AML-193 (cell line): ENCODE measurements around the gene MRPL51.
"Not testable (repeated sequence)": the region's sequence is repeated elsewhere in the genome, so short reads cannot be mapped to it uniquely, and the experiment has no call there.

Source experiments
- DNase-seq, 2 experiments: peaks; one replicate each; lab custom pipeline; 2025; lab: John Stamatoyannopoulos, UW

MRPL51 gene

DNA sequence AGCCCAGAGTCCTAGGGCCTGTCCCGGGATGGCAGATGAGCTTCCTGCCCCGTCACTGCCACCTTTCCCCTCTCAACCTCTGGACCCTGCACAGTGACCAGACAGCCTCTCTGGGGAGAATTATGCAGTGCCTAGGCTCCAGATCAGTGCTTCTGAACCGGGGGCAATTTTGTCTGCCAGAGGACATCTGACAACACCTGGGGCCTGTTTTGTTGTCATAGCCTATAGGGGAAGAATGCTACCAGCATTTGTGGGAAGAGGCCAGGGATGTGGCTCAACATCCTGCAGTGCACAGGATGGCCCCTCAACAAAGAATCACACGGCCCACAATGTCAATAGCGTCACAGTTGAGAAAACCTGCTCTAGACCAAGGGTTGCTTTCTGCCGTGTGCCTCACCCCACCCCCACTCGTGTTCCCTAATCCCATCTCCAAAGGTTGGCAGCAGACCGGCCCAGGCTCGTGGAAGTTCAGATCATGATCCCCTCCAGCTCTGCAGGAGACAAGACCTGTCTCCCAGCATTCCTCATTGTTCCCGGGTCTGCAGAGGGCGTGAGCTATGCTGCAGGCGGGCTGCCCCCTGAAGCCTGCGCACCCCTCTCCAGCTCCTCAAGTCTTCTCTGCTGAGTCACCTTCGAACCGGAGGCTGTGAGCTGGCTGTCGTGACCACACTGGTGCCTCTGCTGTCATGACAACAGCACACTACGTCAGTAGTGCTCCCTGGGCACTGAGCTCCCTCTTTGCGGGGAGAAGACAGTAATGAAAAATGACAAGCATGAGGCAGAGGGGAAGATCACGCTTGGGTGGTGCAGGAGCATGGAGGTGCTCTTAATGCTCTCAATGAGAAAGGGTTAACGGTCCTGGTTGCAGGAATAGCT is 39.2 kb upstream of the MRPL51 start:
- DNase-seq: peak; percentile 83 to 88

DNA sequence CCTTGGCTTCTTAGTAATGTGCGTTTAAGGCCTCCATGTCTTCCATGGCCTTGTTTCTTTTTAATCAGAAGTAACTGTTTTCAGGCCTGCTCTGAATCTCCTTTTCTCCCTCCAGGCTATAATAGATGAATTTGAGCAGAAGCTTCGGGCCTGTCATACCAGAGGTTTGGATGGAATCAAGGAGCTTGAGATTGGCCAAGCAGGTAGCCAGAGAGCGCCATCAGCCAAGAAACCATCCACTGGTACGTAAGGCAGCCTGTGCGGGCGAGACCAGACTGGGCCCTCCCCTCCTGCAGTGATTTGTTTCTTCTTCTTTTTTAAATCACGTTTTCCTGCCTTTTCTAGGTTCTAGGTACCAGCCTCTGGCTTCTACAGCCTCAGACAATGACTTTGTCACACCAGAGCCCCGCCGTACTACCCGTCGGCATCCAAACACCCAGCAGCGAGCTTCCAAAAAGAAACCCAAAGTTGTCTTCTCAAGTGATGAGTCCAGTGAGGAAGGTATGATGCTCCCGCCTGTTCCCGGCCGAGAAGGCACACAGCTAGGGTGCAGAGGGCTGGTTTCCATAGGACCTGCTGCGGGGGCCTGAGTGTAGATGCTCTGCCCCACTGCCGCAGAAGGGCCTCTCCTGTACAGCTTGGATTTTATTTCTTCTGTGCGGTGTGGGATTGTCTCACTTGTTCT is 37.7 kb upstream of the MRPL51 start:
- no peak for DNase-seq

DNA sequence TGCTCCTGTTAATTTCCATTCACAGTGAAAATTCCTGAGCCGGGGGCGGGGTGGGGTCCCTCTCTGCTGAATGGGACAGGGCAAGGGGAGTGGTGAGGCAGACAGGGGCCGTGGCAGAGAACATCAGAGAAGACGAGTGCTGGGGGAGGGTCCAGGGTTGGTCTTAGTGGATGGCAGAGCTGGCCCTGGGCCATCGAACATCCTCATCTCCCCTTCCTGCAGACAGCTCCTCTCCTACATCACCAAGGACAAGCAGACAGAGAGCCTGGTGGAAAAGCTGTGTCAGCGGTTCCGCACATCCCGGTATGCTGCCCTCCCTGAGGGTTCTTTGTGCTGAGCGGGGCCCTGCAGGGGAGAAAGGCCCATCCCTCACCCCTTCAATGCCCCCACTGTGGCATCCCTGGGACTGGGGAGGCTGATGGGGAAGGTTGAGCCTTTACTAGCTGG is 36.3 kb upstream of the MRPL51 start:
- no peak for DNase-seq

DNA sequence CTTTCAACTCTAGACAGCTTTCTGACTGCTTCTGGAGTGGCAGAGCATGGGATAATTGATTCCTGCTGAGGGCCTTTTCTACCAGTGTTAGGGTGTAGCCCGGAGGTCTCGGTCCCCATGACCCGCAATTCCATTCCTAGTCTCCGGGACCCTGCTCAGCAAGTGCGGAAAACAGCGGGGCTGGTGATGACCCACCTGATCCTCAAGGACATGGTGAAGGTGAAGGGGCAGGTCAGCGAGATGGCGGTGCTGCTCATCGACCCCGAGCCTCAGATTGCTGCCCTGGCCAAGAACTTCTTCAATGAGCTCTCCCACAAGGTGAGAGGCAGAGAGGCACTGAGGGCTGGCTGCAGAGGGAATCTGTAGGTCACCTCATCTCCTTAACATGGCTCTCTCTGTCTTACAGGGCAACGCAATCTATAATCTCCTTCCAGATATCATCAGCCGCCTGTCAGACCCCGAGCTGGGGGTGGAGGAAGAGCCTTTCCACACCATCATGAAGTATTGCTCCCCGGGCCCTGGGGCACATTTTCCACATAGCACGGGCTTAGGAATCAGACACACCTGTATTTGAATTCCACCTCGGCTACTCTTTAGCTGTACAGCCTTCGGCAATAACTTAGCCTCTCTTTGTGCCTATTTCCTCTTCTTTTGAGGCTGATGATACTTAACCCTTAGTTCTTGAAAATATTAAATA is 35.6 kb upstream of the MRPL51 start:
- DNase-seq: no peak

DNA sequence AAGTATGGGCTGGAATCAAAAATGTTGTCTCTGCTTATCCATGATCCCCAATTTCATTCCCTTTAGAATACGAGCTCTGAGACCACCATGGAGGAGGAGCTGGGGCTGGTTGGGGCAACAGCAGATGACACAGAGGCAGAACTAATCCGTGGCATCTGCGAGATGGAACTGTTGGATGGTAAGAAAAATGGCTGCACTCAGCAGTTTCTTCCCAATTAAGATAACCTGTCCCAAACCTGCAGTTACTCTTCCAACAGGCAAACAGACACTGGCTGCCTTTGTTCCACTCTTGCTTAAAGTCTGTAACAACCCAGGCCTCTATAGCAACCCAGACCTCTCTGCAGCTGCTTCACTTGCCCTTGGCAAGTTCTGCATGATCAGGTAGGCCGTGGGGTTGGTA is 34.6 kb upstream of the MRPL51 start:
- DNase-seq: no peak

DNA sequence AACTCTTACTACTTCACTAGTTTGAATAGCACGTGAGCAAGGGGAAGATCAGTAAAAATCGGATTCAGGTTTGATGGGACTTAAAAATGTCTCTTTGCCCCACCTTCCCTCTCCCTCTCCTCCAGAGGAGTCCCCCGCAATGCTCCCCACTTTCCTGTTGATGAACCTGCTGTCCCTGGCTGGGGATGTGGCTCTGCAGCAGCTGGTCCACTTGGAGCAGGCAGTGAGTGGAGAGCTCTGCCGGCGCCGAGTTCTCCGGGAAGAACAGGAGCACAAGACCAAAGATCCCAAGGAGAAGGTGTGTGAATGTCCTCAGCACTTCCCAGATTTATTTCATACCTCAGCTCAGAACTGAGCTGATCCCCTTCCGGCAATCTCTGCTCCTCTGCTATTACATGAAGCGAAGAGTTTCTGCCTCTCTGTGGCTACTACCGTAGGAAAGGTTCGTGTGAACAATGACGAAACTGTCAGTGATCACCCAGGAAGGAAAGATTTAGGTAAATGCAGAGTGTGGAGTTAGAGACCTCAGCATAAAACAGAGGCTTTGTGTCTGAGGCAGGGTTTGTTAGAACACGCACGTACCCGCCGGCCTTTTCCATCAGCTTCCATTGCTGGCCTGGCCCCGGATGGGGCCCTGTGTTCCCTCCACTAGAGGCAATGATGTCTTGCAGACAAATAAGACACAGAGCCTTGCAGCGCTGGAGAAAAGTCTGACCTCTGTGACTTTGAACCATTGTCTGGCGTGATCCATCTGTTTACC is 33.9 kb upstream of the MRPL51 start:
- no peak for DNase-seq

DNA sequence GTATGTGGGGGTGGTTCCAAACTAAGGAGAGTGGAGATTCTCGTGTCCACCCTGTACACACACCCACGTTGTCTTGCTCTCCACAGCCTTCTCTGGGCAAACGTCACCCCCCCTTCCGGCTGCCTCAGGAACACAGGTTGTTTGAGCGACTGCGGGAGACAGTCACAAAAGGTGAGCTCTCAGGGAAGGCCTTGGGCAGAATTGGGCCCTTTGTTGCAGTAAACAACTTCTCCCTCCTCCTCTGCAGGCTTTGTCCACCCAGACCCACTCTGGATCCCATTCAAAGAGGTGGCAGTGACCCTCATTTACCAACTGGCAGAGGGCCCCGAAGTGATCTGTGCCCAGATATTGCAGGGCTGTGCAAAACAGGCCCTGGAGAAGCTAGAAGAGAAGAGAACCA is 33.1 kb upstream of the MRPL51 start:
- no peak for DNase-seq

DNA sequence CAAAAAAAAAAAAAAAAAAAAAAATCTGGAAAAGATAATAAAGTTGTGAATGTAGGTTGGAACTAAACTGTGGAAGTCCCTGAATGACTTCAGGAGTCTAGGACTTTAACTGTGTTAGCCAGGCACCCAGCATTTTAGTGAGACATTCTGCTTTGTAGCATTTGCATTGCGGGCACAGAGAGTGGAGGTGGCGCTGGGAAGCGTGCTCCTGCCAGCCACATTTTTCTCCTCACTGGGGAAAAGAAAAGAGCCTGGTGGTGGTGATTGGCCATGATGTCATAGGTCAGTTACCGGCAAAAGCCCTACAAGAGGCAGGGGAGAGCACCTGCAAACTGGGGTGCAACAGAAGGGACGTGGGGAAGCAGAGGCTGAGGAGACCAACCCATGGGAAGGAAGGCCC is 31.6 kb upstream of the MRPL51 start:
- DNase-seq: no peak

DNA sequence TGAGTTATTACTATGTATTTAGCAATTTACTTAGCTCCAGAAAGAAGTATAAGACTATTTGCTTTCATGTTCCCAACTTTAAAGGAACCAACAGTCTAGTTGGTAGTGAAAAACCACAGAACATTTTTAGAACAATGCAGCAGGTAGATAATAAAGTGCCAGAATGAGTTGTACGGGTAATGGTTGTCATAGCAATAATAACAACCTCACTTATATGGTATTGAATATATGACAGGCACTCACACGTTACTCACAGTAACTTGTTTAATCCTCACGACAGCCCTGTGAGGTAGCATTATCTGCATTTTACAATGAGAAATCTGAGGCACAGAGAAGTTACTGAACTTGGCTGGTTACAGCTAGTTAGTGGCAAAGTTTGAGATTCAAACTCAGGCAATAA is 30.6 kb upstream of the MRPL51 start:
- no peak for DNase-seq

DNA sequence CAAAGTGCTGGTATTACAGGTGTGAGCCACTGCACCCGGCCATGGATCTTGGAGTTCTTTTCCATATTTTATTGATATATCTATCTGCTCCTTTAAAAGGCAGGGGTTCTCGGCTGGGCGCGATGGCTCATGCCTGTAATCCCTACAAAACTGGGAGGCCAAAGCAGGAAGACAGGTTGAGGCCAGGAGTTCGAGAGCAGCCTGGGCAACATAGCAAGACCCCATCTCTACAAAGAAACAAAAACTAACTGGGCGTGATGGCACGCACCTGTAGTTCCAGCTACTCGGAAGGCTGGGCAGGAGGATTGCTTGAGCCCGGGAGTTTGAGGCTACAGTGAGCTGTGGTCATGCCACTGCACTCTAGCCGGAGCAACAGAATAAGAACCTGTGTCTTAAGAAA is 29.1 kb upstream of the MRPL51 start:
- no peak for DNase-seq

DNA sequence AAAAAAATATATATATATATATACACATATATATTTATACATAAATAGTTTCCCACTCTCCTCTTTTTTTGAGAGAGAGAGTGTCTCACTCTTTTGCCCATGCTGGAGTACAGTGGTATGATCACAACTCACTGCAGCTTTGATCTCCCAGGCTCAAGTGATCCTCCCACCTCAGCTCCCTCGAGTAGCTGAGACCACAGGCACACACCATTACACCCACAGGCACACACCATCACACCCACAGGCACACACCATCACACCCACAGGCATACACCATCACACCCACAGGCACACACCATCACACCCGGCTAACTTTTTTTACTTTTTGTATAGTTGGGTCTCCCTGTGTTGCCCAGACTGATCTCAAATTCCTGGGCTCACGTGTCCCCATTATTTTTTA is 27.1 kb upstream of the MRPL51 start:
- no peak for DNase-seq

DNA sequence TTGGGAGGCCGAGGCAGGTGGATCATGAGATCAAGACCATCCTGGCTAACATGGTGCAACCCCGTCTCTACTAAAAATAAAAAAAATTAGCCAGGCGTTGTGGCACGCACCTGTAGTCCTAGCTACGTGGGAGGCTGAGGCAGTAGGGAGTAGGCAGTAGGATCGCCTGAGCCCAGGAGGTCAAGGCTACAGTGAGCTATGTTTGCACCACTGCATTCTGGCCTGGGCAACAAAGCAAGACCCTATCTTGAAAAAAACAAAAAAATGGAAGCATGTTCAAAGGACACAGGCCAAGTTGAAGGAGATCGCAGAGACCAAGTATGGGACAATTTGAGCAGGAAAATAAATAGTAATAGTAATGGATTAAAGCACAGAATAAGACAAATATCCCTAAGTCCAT is 15.0 kb upstream of the MRPL51 start:
- no peak for DNase-seq

DNA sequence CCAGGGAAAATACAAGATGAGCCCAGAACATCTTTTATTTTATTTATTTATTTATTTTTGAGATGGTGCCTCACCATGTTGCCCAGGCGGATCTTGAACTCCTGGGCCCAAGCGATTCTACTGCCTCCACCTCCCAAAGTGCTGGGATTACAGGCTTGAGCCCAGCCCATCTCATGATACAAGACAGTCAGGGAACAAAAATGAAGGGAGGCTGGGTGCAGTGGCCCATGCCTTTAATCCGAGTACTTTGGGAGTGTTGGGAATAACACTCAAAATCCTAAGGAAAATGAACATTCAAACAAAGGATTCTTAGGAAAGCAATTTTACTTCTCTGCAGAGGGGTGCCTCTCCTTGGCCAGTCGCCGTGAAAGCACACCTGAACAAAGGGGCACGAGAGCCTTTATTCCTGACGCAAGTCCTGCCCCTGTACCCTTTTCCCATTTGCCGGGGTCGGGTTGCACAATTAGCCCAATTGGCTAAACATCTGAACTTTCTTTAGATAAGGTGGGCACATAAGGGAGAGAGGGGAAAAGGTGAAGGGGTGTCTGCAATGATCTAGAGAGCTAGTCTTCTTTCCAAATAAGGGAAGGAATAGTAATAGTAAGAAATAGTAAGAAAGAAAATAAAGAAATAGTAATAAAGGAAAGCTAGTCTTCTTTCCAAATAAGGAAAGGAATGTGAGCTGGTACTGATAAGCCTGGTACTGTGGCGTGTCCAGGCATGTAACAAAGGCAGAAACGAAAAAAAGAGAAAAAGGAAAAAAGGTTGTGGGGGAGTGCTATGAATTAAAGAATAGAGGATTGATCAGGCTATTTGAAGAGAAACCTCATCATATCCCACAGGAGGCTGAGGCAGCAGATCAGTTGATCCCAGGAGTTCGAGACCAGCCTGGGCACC is 14.3 kb upstream of the MRPL51 start:
- no peak for DNase-seq

DNA sequence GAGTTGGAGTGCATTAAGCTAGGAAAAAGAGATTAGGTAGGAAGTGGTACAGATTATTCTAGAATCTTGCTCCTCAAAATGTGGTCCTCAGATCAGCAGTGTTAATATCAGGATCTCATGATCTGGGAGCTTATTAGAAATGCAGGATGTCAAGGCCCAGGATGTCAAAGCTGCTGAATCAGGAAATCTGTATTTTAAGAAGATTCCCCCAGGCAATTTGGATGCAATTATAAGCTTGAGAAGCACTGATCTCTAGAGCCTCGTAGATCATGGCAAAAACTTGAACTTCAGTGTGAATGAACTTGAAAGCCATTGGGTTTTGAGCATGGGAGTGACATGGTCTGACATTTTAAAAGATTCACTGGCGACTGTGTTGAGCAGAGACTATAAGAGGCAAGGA is 7.4 kb upstream of the MRPL51 start:
- no peak for DNase-seq

DNA sequence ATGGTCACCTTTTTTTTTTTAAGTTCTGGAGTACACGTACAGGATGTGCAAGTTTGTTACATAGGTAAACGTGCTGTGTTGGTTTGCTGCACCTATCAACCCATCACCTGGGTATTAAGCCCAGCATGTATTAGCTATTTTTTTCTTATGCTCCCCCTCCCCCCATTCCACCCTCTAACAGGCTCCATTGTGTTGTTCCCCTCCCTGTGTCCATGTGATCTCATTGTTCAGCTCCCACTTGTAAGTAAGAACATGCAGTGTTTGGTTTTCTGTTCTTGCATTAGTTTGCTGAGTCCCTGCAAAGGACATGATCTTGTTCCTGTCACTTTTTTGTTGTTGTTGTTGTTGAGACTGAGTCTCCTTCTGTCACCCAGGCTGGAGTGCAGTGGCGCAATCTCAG is 4.2 kb upstream of the MRPL51 start:
- DNase-seq: not testable (repeated sequence)

DNA sequence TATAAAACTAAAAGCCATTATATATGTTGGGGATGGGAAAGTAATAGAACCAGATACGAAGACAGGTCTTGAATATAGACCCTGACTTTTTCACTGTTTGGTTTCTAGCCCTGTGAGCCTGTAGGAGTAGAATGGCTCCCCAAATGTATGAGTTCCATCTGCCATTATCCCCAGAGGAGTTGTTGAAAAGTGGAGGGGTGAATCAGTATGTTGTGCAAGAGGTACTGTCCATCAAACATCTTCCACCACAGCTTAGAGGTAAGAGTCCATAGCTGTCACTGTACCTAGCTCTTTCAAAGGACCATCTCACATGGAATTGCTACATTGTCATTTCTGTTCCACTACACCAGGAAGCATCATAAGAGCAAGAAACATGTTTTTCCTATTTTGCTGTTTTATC is 1.9 kb upstream of the MRPL51 start:
- DNase-seq: no peak

DNA sequence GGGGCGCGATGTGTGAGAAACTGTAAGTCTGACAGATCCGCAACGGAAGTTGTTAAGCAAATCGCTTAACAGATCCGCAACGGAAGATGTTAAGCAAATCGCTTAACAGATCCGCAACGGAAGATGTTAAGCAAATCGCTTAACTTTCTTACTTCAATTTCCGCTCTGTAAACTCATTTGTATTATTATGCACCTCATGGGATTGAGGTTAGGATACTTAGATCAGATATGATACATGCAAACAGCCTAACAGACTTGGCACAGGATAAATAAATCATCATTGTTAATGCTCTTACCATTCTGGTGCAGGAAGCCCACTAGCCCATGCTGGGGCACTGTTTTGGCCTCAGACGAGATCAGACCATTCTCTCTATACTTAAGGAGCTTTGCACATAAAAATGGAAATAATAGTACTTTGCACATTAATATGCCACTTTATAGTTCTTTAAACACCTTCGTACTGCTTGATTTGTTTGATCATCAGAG is 1.2 kb upstream of the MRPL51 start:
- DNase-seq: peak; percentile 51 to 57

DNA sequence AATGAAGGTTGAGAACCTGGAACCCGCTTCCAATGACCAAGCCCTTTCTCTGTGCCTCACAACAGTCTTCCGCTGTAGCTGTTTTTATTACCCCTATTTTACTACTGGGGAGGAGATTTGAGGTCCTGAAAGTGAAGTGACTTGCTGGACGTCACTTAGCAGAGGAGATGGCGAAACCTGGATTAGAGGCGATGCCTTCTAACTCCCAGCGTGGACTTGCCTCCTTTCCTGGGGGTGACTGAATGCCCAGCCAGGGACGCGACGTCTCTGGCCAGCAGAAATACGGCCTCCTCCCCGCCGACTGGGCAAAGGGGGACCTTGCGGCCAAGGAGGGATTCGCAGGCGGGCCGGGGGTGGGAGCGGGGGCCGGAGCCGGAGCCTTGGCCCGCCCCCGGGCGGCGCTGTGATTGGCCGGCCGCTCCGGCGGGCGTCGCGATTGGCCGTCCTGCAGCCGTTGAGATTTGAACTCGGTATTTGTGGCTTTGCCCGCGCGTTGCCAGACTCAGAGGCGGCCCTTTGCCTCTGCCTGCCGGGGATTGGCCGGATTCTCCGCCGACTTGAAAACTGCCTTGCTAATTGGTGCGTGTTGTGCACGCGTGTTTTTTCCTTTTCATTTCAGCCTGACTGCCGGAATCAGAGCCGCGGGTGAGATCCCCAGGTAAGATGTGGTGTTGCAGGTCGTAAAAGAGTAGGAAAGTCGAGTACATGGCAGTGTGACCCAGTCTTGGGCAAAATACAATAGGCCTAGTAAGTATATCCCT is 615 bp upstream of the MRPL51 start, which contains the start of gene NCAPD2:
Gene NCAPD2, plus strand, starts transcription at position 606 of the 761 bp plus-strand sequence. CDS start 997 bp downstream, outside the sequence.
- peak; percentile 94 for DNase-seq

DNA sequence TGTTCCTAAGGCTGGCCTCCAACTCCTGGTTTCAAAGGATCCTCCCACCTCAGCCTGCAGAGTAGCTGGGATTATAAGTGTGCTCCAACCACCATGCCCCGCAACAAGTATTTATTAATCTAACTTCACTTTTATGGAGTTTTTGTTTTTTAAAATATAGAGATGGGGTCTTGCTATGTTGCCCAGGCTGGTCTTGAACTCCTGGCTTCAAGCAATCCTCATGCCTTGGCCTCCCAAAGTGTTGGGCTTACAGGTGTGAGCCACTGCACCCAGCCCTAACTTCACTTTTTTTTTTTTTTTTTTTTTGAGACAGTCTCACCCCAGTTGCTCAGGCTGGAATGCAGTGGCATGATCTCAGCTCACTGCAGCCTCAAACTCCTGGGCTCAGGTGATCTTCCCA is 2.4 kb downstream of the MRPL51 start:
- not testable (repeated sequence) for DNase-seq

DNA sequence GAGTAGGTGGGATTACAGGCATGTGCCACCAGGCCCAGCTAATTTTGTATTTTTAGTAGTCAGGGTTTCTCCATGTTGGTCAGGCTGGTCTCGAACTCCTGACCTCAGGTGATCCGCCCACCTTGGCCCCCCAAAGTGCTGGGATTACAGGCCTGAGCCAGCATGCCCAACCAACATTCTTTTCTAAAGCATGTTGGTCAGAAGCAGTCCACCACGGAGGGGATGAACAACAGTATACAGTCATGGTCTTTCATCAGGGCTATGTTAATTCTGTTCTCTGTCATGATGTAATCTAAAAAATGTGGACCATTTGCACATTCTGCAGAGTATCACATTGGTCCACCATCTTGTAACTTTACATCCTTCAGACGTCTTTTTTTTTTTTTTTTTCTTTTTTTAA is 3.6 kb downstream of the MRPL51 start:
- no peak for DNase-seq
